ENCODE data around the gene EFEMP1. TPM values are rescaled to one million over a fixed set of nuclear protein-coding genes. Genes with fewer than 3 reads are reported as not detected.

EFEMP1 gene
- total and polyA plus RNA-seq, 9 of the 15 experiments (the other 6 are each of a cell fraction or from before 2014, with no cell fraction given), result 0.05 to 6.2 (median 0.22) TPM

- Histone ChIP-seq H3K4me1 (replicated peaks in 1 of 2; ENCODE audit: control insufficient read depth in 2 of 2, insufficient read depth in 2 of 2, low read length in 2 of 2) (no peaks in the 10 kb centered on the region), H3K79me2 (ENCODE audit: control insufficient read depth, insufficient read depth, low read length) (no peaks in the 10 kb centered on the region), H3K4me3 (no peak overlapping the region), H3K9me1 (ENCODE audit: control insufficient read depth, insufficient read depth, low read length) (no peaks in the 10 kb centered on the region), H3K27ac (ENCODE audit: extremely low read depth, low read depth, low read length) (no peak overlapping the region), H3K27me3 (ENCODE audit: control insufficient read depth in 2 of 2, insufficient read depth in 2 of 2, low read length in 2 of 2) (no peaks in the 10 kb centered on the region), H4K20me1 (replicated peaks; ENCODE audit: control insufficient read depth, insufficient read depth, low read length) (no peaks in the 10 kb centered on the region), H3K9ac (ENCODE audit: insufficient read depth in 1 of 2, low read depth in 2 of 2, low read length in 2 of 2) (no peak overlapping the region), H3K4me2 (ENCODE audit: insufficient read depth, low read length) (no peak overlapping the region), H3K36me3 (ENCODE audit: control insufficient read depth, insufficient read depth, low read length) (no peaks in the 10 kb centered on the region), H3K9me3 (replicated peaks; ENCODE audit: control insufficient read depth, insufficient read depth, low read depth, low read length) (no peaks in the 10 kb centered on the region), H2AFZ (ENCODE audit: low read depth, low read length) (no peak overlapping the region)
- in situ Hi-C loops (cut with MboI) (loop anchor here (10.0 to 25.0 kb wide), 2 partner anchors 172 to 1555 kb away; no protein-coding TSS in a partner anchor), intact Hi-C loops (cut with micrococcal nuclease) (no loop called here)
- POLR2A ChIA-PET, result no interaction called here
- CTCF ChIA-PET (ENCODE audit: low intra/inter-chr PET ratio), result no interaction called here
- no peak for DNase-seq (ENCODE audit: extremely low read depth in 1 of 4, low spot score in 3 of 4)
- no TSS peak for BruUV-seq (replicated peaks)
- no peak for ATAC-seq
- no peak for FAIRE-seq
- WGBS (ENCODE audit: insufficient coverage, low coverage, missing lambda C conversion rate), result 0% methylated on average over 3 of the region's 3 CpGs
- no peak for TF ChIP-seq PREB (CRISPR knock-in tag; IDR thresholded peaks at IDR 0.05)
- no peak for TF ChIP-seq ZNF184 (CRISPR knock-in tag; IDR thresholded peaks at IDR 0.05)
- TF ChIP-seq U2AF2 (optimal IDR thresholded peaks at IDR 0.05; ENCODE audit: low read depth, low read length), result no peak
- no peak for TF ChIP-seq SMAD1 (IDR thresholded peaks at IDR 0.05; ENCODE audit: low read depth, low read length, partially characterized antibody)
- no peak for TF ChIP-seq ZFP1 (CRISPR knock-in tag; IDR thresholded peaks at IDR 0.05)
- no peak for TF ChIP-seq STAT6 (CRISPR knock-in tag; IDR thresholded peaks at IDR 0.05)
- TF ChIP-seq ZNF24 (IDR thresholded peaks at IDR 0.05), result no peak
- no peak for TF ChIP-seq PHTF2 (CRISPR knock-in tag; IDR thresholded peaks at IDR 0.05)
- TF ChIP-seq ARID4B (CRISPR knock-in tag; IDR thresholded peaks at IDR 0.05), result no peak
- no peak for TF ChIP-seq PPARD (CRISPR knock-in tag; IDR thresholded peaks at IDR 0.05)
- TF ChIP-seq HDAC6 (IDR thresholded peaks at IDR 0.05; ENCODE audit: low read depth, low read length), result no peak
- TF ChIP-seq ZBTB12 (CRISPR knock-in tag; IDR thresholded peaks at IDR 0.05), result no peak
- no peak for TF ChIP-seq SP1 (CRISPR knock-in tag; IDR thresholded peaks at IDR 0.05)
- no peak for TF ChIP-seq TEAD1 (CRISPR knock-in tag; IDR thresholded peaks at IDR 0.05)
- TF ChIP-seq ILK (tag; IDR thresholded peaks at IDR 0.05; ENCODE audit: borderline replicate concordance, low read depth), result no peak
These were observed 33.6 kb upstream of the EFEMP1 start for GRCh38 chr2:55957142-55957541.

Measured in K562 (cell line).